Astrocyte (in vitro differentiated cells and primary cell): ENCODE results near the gene AP2B1.

Experiments used
- EZH2 ChIP-seq: IDR thresholded peaks from 2 replicates; pipeline ENCODE4 v1.6.1; 2012; ENCODE audit warnings: mild to moderate bottlenecking, low read length, inconsistent platforms; ENCODE audit not compliant: insufficient read depth
- TF ChIP-seq, protein P1 (sequence below): IDR thresholded peaks from 2 replicates; pipeline ENCODE4 v1.5.1; 2011; ENCODE audit warnings: low read depth, mild to moderate bottlenecking, inconsistent platforms, low read length, moderate library complexity; ENCODE audit not compliant: insufficient read depth

DNA sequence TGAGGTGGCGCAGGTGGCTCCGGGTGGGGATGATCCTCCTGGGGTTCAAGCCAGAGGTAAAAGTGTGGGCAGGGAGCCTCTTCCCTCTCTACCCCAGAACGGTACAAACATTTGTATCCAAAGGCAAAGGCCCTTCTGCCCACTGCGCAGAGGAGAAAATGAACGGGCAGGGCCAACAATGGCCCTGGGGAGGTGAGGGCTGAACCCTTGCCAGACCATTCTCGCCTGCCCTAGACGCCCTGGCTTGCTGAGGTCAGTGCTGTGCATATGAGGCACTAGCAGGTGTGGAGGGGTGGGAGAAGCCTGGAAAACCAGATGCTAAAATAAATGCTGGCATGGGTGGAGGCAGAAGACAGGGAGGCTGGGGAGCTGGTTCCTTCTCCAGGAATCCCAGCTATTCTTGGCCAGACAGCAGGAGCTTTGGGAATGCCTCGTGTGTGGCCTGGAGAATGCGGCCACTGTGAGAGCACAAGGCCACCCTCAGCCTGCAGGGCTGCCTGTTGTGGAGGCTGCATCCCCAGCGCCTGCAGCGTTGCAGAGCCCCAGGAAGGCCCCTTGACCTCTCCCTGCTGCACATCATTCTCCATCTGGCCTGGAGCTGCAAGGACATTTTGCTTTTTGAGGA is 178.1 kb downstream of the AP2B1 start:
- TF ChIP-seq, protein P1, sequence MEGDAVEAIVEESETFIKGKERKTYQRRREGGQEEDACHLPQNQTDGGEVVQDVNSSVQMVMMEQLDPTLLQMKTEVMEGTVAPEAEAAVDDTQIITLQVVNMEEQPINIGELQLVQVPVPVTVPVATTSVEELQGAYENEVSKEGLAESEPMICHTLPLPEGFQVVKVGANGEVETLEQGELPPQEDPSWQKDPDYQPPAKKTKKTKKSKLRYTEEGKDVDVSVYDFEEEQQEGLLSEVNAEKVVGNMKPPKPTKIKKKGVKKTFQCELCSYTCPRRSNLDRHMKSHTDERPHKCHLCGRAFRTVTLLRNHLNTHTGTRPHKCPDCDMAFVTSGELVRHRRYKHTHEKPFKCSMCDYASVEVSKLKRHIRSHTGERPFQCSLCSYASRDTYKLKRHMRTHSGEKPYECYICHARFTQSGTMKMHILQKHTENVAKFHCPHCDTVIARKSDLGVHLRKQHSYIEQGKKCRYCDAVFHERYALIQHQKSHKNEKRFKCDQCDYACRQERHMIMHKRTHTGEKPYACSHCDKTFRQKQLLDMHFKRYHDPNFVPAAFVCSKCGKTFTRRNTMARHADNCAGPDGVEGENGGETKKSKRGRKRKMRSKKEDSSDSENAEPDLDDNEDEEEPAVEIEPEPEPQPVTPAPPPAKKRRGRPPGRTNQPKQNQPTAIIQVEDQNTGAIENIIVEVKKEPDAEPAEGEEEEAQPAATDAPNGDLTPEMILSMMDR: no peak
- no peak for TF ChIP-seq EZH2
